ENCODE data around the gene SFXN5.
"Not testable (repeated sequence)": the region's sequence is repeated elsewhere in the genome, so short reads cannot be mapped to it uniquely, and the experiment has no call there.

SFXN5 gene, protein sequence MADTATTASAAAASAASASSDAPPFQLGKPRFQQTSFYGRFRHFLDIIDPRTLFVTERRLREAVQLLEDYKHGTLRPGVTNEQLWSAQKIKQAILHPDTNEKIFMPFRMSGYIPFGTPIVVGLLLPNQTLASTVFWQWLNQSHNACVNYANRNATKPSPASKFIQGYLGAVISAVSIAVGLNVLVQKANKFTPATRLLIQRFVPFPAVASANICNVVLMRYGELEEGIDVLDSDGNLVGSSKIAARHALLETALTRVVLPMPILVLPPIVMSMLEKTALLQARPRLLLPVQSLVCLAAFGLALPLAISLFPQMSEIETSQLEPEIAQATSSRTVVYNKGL

DNA sequence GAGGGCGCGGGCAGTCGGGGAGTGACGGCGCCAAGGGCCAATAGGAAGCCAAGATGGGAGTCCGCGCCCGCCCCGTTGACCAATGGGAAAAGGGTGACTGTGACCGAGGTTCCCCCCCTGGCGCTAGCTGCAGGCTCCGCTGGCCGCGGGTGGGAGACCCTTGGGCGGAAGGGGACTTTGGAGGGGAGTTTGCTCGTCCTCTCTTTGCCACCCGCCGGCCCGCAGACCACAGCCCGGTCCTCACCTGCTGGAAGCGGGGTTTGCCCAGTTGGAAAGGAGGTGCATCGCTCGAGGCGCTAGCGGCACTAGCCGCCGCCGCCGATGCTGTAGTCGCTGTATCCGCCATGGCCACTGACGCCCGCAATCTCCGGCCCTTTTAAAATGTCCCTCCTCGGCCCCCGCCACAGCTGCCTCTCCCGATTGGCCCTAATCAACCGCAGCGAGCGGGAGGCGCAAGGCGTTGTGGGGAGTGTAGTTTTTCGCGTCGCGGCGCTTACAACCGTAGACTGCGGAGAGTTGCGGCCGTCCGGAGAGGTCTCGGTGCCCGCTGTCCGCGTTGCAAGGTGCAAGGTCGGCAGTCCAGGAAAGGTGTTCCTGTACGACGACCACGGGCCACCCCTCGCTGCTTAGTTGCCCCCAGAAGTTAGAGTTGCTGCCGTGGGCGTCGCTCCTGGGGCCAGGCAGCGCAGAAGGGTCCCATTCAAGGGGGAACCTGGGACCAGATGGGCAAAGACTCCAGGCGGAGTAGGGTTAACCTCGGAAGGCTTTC is at the start of gene SFXN5:
Gene SFXN5, minus strand, starts transcription at position 353 of the 769 bp plus-strand sequence. Its CDS starts 7 bp downstream, at position 346.
- DNase-seq = peak; percentile 96

DNA sequence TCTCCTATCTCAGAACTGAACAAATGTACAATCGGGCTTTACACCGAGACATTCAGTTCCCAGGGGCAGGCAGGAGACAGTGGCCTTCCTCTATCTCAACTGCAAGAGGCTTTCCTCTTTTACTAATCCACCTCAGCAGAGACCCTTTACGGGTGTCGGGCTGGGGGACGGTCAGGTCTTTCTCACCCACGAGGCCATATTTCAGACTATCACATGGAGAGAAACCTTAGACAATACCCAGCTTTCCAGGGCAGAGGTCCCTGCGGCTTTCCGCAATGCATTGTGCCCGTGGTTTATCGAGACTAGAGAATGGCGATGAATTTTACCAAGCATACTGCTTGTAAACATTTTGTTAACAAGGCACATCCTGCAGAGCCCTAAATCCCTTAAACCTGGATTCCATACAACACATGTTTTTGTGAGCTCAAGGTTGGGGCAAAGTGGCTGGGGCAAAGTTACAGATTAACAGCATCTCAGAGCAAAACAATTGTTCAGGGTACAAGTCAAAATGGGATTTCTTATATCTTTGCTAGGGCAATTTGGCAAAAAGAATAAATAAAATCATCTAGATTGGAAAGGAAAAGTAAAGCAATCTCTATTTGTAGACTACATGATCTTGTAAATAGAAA is 48.2 kb upstream of the SFXN5 start:
- not testable (repeated sequence) for DNase-seq

DNA sequence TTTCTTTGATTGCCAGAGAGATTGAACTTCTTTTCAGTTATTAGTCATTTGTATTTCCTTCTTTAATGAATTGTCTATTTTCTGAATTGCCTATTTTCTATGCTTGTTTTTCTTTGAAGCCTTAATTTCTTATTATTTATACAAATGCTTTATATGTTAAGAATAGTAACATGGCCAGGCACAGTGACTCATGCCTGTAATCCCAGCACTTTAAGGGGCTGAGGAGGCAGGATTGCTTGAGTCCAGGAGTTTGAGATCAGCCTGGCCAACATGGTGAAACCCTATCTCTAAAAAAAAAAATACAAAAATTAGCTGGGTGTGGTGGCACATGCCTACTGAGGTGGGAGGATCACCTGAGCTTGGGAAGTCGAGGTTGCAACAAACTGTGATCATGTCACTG is 45.9 kb upstream of the SFXN5 start:
- DNase-seq = peak; percentile 28

DNA sequence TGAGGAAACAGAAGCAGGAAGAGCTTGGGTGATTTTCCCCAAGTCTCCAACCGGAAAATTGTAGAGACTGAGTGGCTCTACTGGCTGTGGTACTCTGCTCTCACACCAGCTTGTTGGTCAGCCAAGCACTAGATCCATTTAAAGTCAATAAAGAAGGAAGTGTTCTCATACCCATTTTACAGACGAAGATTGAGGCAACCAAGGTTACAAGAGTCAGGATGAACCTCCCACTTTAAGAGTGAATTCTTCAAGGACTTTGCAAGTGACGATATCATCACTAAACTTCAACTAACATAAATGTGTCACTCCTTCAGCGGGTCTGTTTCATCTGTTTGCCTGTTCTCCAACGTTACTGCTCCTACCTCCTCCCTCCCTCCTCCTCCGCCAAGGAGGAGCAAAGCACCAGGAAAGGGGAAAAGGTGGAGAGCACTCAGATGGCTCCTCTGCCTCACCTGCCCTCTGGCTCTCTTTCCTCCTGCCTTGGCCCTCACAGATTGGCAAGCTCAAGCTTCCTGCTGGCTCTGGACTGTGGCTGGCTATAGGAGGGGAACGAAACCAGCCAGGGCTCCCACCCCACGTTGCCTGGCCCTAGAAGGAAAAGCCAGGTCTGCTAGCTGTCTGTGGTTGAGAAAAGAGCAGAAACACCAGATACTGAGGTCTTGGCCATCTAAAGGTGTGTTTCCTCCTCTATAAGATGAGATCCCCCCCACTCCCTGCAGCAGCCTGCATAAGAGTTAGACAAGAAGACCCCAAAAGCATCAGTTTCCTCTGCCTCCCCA is 44.9 kb upstream of the SFXN5 start:
- no peak for DNase-seq

DNA sequence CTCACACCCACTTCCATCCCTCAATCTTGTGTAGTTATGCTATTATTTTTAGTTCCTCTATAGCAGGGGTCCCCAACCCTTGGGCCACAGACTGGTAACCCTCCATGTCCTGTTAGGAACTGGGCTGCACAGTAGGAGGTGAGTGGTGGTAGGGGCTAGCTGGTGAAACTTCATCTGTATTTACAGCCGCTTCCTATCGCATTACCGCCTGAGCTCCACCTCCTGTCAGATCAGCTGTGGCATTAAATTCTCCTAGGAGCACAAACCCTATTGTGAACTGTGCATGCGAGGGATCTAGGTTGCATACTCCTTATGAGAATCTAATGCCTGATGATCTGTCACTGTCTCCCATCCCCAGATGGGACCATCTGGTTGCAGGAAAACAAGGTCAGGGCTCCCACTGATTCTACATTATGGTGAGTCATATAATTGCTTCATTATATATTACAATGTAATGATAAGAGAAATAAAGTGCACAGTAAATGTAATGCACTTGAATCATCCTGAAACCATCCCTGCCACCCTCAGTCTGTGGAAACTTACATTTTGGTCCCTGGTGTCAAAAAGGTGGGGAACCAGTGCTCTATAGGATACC is 42.9 kb upstream of the SFXN5 start:
- DNase-seq = peak; percentile 56

DNA sequence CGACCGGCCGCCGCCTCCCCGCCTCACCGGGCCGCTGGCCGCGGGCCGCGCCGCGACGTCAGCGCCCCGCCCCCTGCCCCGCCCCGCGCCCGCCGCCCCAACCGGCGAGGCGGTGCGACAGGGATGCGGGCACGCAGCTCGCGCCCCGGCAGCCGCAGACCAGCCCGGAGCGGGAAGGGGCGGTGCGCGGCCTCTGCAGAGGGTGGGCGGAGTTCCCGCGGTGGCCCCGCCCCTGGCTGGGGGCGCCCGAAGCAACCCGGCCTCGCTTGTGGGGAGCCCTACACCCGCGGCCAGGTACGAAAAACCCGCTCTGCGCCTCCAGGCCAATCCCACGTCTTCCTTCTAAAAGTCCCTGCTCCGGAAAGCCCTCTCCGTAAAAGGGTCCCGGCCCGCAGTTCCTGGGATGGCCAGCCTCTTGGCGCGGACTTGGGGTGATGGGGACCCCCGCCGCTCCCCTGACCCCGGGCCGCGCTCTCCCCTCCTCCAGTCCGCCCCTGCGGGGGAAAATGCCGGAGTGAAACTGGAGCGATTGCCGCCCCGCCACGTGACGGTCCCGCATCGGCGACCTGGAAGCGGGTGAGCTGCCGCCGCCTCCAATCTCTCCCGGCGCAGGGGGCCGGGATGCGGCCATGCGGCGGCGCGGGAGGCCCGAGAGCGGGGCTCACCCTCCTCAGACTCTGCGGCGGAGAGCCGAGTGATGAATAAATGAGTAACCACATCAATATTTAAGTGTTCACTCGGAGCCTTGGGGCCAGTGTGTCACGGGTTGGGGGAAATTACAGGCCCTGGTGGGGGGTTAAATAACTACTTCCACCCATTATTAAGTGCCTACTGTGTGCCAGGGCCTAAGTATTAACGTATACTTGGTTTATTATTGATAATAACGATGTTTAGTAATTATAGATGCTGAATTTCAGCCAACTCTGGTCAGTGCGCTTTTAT is 41.7 kb upstream of the SFXN5 start, which contains the start of gene RAB11FIP5:
Gene RAB11FIP5, minus strand, starts transcription at position 36 of the 942 bp plus-strand sequence. CDS start 171 bp downstream, outside the sequence.
- peak; percentile 90 for DNase-seq

DNA sequence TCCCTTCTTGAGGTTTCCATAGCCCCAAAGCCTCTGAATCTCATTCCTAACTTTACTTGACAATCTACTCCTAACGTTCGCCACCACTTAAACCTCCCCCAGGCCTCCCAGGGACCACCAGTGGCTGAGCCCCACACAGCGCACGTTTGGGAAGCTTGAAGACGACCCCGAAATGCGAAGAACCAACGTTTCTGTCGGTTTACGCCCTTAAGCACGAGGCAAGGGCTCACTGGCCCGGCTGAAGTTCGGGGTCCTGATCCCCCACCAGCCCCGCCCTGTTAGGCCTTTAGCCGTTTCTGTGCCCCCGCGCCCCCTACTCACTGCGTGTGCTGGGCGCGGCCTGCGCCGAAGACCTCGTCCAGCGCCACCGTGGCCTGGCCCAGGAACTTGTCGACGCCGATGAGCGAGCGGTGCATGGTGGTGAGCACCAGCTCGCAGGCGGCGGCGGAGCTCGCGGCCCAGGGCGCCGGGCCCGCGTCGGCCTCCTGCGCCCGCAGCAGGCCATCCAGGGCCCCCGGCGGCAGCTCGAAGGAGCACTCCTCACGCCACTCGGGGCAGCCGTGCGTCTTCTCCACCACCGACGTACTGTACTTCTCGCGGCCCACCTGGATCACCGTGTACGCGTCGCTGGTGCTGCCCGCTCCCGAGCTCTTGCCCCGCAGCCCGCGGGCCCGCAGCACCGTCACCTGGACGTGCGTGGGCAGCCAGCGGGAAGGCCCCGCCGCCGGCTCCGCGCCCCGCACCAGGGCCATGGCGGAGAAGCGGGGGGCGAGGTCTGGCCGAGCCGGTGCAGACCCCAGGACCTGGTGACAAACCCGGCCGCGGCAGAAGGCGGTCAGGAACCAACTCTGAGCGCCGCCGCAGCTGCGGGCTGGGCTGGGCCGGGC is 40.8 kb upstream of the SFXN5 start:
- peak; percentile 30 for DNase-seq

DNA sequence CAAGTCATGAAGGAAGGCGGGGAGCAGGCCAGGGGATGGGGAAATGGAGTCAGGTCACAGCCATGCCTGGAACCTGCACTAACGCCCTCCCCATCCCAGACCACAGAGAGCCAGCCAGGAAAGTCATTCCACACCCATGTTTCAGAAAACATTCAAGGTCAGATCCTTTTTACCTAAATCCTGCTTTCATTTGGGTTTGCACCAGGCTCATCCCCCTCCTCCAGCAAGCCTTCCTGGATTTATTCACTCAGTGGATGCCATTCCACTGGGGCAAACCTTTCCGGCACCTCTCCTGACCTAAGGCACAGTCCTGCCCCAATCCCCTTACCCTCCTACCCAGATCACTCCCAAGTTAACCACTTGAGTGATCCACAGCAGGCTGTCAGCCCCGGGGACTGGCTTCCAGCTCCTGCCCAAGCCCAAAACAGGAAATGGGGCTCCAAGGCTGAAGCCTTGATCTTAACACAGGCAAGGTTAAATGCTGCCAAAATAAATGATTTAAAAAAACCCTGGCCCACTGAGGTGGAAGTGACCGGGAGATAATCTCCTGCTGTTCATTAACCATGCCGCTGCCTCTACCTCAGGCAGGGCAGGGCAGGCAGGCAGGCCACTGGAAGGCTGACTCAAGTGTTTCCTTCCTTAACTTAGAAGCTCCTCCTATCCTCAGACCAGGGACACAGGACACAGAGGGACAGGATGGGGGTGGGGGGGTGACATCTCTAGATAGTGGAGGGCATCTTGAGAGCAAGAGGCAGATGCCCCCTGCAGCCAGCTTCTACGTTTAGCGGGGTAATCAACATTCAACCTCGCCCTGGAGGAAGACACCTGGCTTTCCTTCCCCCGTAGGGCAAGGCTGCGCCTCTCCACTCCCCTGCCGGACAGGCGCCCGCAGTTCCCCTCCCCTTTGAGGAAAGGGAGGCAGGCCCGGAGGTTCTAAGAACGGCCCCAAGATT is 39.8 kb upstream of the SFXN5 start:
- DNase-seq = peak; percentile 28

DNA sequence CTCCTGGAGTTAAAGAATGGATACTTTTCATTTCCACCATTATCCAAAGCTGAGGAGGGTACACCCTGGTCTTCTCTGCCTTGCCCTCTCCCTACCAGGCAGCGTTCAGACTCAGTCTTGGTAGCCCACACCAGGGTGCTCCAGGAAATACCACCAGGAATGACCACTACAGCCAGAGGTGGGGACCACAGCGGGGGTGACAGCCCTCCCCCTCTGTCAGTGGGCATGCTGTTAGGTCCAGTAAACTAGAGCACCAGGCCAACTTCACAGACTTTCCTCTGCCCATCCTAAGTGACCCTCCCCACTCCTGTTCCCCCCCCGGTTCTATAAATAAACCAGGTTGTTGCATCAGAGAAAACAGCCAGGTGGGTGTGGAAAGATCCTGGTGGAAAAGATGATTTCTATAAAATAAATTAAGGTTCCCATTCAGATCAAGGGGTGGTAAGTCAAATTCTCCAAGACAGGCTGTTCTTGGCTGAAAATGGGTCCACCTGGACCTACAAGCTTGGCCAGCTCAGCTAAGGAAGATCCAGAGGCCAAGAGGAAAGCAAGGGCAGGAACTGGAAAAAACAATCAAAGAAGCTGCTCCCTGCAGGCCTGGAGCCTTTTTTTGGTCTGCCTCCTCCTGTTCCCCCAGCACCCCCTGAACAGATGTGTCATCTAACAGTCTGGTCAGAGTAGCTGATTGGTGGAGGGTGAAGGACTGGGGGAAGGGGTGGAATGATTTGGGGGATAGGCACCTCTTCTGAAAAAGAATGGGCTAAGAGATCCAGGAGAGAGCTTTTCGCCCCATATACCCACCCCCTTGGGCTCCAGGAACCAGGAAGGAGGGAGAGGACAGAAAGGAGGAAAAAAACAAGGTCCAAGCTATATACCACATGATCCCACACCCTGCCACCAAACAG is 38.9 kb upstream of the SFXN5 start:
- peak; percentile 65 for DNase-seq

DNA sequence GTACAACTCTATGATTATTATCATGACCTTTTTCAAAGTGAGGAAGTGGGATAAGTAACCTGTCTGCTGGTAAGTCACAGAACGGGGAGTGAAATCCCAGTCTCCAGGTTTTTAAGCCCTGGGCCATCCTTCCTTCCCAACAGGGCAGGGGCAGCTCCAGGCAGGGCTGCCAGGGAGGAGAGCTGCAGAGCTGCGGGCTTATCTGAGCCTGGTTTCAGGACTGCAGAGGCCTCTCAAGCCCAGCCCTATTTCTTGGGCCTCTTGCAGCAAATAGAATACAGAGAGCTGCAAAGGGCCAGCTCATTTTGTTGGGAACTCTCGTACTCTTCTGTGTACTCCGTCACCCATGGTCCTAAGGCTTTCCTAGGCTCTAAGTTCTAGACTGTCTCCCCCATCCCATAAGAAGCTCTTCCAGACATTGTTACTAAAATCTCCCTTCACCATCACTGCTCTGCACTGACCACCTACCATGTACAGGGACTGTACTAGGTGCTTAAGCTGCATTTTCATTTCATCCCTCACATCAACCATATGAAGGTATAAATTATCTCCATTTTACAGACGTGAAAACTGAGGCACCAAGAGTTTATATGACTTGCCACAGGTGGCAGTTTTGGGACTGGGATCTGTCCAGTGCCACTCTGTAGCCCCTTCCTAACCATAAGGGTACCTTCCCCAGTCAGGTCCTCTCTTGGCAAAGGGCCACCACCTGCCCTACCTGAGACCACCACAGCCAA is 38.1 kb upstream of the SFXN5 start:
- no peak for DNase-seq

DNA sequence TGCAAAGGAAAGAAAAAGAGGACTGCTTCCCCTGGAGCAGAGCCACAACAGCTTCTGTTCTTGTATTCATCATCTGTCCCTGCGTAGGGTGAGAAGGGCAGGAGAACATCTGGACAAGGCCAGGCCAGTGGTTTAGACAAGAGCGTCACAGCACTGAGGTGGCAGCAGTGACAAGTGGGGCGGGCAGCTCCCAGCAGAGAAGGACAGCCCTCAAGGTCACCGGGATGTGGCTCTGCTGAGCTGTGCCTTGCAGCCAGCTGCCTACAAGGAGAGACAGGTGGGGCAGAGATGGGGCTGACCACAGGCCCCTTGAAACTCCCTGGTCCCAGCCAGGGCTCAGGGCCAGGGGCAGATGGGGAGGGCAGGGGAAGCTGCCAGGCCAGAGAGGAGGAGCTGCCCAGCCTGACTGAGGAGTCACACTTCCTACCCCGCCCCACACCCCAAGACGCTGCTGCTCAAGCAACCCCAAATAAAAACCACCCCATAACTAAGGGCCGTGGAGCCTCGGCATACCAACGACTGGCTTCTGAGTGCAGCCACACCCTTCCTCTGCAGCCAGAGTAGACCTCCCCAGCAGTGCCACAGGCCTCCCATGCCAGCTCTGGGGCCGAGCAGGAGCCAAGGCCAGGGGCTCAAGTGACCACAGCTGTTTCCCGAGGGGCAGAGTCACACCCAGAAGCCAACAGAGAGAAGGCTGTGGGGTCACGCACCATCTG is 35.9 kb upstream of the SFXN5 start:
- no peak for DNase-seq

DNA sequence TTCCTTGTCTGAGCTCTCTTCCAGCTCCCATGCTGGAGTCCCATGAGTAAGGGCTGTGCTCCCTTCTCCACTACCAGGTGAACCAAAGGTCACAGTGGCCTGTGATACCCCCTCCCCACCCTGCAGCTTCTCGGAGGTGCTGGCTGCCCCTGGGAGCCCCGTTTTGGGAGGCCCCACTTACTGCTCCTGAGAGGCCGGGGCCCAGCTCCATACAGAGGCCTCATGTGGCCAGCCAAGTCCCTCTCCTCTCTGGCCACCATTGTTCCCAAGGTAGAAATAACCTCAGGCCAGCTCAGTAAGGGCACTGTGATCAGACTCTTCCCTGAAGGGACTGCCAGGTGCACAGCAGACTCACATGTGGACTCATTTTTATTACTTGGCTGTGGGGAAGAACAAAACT is 35.3 kb upstream of the SFXN5 start:
- DNase-seq = no peak

DNA sequence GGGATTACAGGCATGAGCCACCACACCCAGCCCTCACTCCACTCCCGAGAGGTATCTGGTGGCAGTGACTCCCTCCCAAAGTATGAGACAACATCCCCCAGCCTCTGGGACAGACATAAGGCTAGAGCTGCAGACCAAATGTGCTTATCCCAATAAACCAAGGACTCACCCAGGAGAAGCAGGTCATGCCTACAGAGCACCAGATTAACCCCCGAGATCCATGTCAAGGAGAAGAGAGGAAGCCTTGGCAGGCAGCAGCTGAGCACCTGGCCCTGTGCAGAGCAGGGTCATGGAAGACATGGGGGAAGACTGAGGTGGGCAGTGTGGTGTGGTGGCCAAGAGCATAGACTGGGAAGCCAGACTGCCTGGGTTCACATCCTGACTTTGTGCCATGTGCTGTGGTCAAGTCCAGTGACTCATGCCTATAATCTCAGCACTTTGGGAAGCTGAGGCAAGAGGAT is 34.0 kb upstream of the SFXN5 start:
- peak; percentile 25 for DNase-seq

DNA sequence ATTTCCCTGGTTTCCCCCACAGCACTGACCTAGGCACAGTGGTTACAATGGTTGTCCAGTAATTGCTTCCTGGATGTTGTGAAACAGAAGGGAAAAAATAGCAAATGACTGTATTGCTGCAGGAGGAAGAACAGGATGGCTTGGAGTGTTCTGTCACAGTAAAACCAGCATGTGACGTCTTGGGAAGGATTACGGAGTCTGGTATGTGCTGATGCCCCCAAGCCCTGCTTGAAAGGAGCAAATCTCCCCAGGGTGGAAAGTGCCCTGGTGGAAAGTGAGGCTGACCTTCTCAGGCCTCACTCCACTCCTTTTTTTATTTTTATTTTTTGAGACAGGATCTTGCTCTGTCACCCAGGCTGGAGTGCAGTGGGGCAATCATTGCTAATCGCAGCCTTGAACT is 33.4 kb upstream of the SFXN5 start:
- no peak for DNase-seq

DNA sequence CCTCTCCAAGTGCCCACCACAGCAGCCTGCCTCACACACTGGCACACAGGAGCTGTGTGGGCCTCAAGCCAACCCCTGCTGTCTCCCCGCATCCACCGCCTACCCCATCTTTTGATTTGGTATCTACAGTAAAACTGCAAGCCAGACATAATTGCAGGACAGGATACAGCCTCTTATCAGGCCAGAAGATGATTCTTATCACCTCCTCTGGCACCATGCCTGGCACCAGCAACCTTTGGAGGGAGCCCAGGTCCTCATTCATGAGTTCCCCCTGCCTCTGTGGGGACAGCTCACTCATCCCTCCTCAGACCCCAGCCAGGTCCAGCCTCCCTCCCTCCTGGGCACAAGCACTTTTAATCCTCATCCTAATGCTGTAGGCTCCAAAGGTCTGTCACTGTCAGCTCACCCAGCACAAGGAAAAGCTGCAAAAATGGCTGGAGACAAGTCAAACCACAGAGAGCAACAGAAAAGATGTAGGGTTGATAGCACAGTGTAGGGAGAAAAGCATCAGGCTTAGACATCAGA is 31.6 kb upstream of the SFXN5 start:
- no peak for DNase-seq

Measured in fibroblast of skin of right quadriceps (primary cell).